Neural crest cell (in vitro differentiated cells): Measurements from ENCODE around the gene EPHA6. TPM values are rescaled to one million over a fixed set of nuclear protein-coding genes. Genes with fewer than 3 reads are reported as not detected.

ENCODE experiments used
- DNase-seq: peaks from one replicate; pipeline ENCODE4 v3.0.0; 2021; ENCODE audit warnings: low read depth, mixed read lengths, low spot score
- H3K27ac Mint-ChIP-seq: one replicate; pipeline ENCODE4 v1.8.0; 2021; ENCODE audit warnings: mild to moderate bottlenecking, mixed read lengths; ENCODE audit not compliant: unreplicated experiment
- H3K27me3 Mint-ChIP-seq: 2 replicates; pipeline ENCODE4 v1.8.0; 2021; ENCODE audit warnings: low read depth, mild to moderate bottlenecking, mixed read lengths
- H3K36me3 Mint-ChIP-seq: 2 replicates; pipeline ENCODE4 v1.8.0; 2021; ENCODE audit warnings: low read depth, mild to moderate bottlenecking, mixed read lengths
- H3K4me1 Mint-ChIP-seq: 2 replicates; pipeline ENCODE4 v1.8.0; 2021; ENCODE audit warnings: mixed read lengths
- H3K4me3 Mint-ChIP-seq: one replicate; pipeline ENCODE4 v1.8.0; 2021; ENCODE audit warnings: mild to moderate bottlenecking, mixed read lengths
- H3K9me3 Mint-ChIP-seq: 2 replicates; pipeline ENCODE4 v1.8.0; 2021; ENCODE audit warnings: mixed read lengths
- CTCF ChIP-seq: fragments of 200-600 bp; sonication (generic); conservative IDR thresholded peaks from 2 replicates; pipeline ENCODE4 v1.5.0; 2021; ENCODE audit warnings: antibody characterized with exemption, mild to moderate bottlenecking
- total RNA-seq: library from RNA; stranded (reverse); gene quantifications from 2 replicates; pipeline ENCODE4 v1.2.1, GENCODE V29; 2021

EPHA6 gene
- total RNA-seq, 1 donor from 2014 or later = 0.96 TPM

- Mint-ChIP-seq H3K4me1 (no peaks in the 10 kb centered on the region), H3K4me3 (no peak overlapping the region), H3K27me3 (no peaks in the 10 kb centered on the region), H3K9me3 (no peaks in the 10 kb centered on the region), H3K36me3 (no peaks in the 10 kb centered on the region), H3K27ac (no peak overlapping the region)
- no peak for DNase-seq
- TF ChIP-seq CTCF = no peak
Measured at GRCh38 chr3:97277708-97278107, 463.3 kb downstream of the EPHA6 start.

GRCh38 chr3:97278506-97278905, 464.1 kb downstream of the EPHA6 start:
- Mint-ChIP-seq H3K4me3 (no peak overlapping the region), H3K27ac (no peak overlapping the region), H3K36me3 (no peaks in the 10 kb centered on the region), H3K9me3 (no peaks in the 10 kb centered on the region), H3K27me3 (no peaks in the 10 kb centered on the region), H3K4me1 (no peaks in the 10 kb centered on the region)
- no peak for TF ChIP-seq CTCF
- no peak for DNase-seq

GRCh38 chr3:97291901-97292300, 477.5 kb downstream of the EPHA6 start:
- Mint-ChIP-seq H3K27me3 (no peaks in the 10 kb centered on the region), H3K4me3 (no peak overlapping the region), H3K9me3 (peaks cover 21% of the 10 kb centered on the region), H3K36me3 (peaks cover 10% of the 10 kb centered on the region), H3K4me1 (no peaks in the 10 kb centered on the region), H3K27ac (no peak overlapping the region)
- no peak for DNase-seq
- TF ChIP-seq CTCF = no peak

GRCh38 chr3:97293596-97294131, 479.3 kb downstream of the EPHA6 start:
- no peak for TF ChIP-seq CTCF
- no peak for DNase-seq
- Mint-ChIP-seq H3K4me3 (no peak overlapping the region), H3K27ac (no peak overlapping the region), H3K36me3 (peaks cover 10% of the 10 kb centered on the region), H3K27me3 (no peaks in the 10 kb centered on the region), H3K9me3 (peaks cover 15% of the 10 kb centered on the region), H3K4me1 (no peaks in the 10 kb centered on the region)

- H3K27me3 Mint-ChIP-seq = no peaks in the 10 kb centered on the region
- H3K27ac Mint-ChIP-seq = no peak overlapping the region
- no peaks in the 10 kb centered on the region for H3K4me1 Mint-ChIP-seq
- DNase-seq = no peak
- no peak for TF ChIP-seq CTCF
- peaks cover 10% of the 10 kb centered on the region for H3K36me3 Mint-ChIP-seq
- H3K9me3 Mint-ChIP-seq = peaks cover 11% of the 10 kb centered on the region
- H3K4me3 Mint-ChIP-seq = no peak overlapping the region
Measured at GRCh38 chr3:97297032-97297431, 482.6 kb downstream of the EPHA6 start.
